GM18517 (cell line): ENCODE data around the gene TIMM50.

ENCODE experiments used
- ATAC-seq: cut with Tn5 transposase; IDR thresholded peaks from one replicate; pipeline ENCODE4 v1.9.1; 2021; ENCODE audit warnings: mild to moderate bottlenecking, moderate library complexity; ENCODE audit not compliant: unreplicated experiment

Gene TIMM50

GRCh38 chr19:39524495-39524894, 43.9 kb downstream of the TIMM50 start:
- no peak for ATAC-seq

DNA sequence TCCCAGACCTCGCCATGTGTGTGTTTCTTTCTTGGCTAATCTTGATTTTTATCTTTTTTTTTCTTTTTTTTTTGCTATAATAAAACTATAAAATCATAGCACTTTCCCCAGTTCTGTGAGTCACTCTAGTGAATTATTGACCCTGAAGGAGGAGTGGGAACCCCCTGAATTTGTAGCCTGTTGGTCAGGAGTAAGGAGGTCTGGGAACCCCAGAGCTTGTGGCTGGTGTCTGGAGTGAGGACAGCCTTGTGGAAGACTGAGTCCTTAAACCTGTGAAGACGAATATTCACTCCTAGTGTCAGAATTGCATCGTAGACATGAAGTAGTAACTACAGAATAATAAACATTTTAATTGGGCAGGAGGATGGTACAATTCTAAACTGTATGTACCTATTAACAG, 44.6 kb downstream of the TIMM50 start:
- no peak for ATAC-seq

DNA sequence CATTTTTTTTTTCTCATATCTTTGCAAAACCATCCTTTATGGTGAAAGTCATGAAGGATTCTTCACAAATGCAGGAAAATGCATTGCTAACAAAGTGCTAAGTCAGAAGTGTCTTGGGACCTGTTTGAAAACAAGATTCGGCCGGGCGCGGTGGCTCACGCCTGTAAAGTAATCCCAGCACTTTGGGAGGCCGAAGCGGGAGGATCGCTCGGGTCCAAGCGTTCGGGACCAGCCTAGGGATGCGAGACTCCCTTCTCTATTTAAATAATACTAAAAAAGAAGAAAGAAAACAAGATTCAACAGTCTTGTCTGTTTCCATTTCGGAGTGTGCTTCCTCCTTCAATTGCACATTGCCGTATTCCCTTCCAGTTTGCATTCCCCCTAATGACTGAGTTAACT, 51.2 kb downstream of the TIMM50 start:
- no peak for ATAC-seq

DNA sequence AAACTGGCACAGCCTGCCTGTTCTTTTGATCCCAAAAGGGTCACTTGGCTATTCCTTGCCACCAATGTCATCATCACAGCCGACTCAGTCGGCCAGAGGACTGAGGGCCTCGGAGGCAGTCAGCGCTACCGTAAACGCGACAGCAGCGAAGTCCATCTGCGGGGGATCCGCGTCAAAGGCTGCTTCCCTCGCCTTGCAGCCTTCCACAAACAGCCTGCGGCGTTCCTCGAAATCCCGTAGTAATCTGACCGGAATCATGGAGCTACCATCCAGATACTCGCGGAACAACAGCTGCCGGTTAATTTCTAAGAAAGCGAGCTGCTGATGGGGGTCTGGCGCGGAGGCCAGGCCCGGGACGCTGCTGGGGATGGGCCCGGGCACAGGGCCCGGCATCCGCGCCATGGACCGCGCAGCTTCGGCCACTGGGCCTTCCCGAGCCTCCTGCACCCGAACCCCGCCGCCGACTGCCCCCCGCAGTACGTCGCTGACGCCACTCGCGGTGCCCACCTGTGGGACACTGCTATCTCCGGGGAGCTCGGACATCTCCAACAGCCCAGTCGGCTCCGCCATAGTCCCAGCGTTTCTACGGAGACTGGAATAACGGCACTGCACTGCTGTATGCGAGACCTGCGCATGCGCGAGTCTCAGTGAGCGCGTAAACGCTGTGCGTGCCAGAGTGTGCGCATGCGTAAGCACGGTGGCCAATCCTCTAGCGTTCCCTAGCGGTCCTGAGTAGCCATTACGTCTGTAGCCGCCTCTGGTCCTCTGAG, 51.8 kb downstream of the TIMM50 start, which contains the start of gene EID2B:
Gene EID2B (minus strand): TSS at position 620 of the 770 bp plus-strand sequence. CDS start 50 bp downstream, at position 570.
- peak; percentile 76 for ATAC-seq

GRCh38 chr19:39533003-39533512, 52.4 kb downstream of the TIMM50 start:
- ATAC-seq: peak; percentile 23

DNA sequence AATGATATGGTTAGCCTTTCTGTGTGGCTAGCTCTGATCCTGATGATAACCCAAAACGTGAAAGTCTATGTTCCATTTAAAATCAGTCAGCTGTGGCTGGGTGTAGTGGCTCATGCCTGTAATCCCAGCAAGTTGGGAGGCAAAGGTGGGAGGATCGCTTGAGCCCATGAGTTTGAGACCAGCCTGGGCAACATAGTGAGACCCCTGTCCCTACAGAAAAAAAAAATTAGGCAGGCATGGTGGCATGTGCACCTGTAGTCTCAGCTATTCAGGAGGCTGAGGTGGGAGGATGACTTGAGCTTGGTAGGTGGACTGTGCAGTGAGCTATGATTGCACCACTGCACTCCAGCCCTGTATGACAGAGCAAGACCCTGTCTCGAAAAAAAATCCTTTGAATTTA, 53.2 kb downstream of the TIMM50 start:
- no peak for ATAC-seq

GRCh38 chr19:39539165-39539517, 58.5 kb downstream of the TIMM50 start:
- ATAC-seq: no peak

GRCh38 chr19:39539518-39540332, 59.1 kb downstream of the TIMM50 start, which contains the start of gene EID2:
Gene EID2 (minus strand): TSS chr19:39540161. CDS start chr19:39540079, 82 bp downstream.
- peak; percentile 82 for ATAC-seq

DNA sequence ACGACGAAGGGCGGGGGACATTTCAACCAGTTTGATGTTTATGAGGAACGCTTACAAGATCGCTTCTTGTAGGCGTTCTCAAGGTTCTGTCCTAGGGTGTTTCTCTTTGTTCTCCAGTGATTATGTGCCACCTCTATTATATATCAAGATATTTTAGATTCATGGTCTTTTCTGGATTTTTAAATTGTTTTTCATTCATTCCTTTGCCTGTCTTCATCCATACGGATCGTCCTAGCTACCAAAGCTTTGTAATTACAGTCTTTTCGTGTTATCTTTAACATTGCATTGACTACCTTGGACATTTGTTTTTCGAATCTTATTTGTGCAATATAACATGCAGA, 59.7 kb downstream of the TIMM50 start:
- ATAC-seq: no peak
